Peyer's patch (tissue), 4 donors: ENCODE data around the gene KLRC3.
"Not testable (repeated sequence)": the region's sequence is repeated elsewhere in the genome, so short reads cannot be mapped to it uniquely, and the experiment has no call there.

Source experiments
- POLR2A ChIP-seq, 2 donors: fragments of 450-650 bp; IDR thresholded peaks; one replicate each; pipeline ENCODE4 v1.5.1; 2017; ENCODE audit warnings: antibody characterized with exemption in 2 of 2, mild to moderate bottlenecking in 2 of 2, moderate library complexity in 2 of 2
- TF ChIP-seq, protein P1 (sequence below), 6 experiments: fragments of 450-650 bp in 4 of 6; fragments of 200-600 bp in 2 of 6; sonication (generic) in 1 of 6; IDR thresholded peaks; one replicate each; pipeline ENCODE4 v1.5.1; 2017 to 2019; ENCODE audit warnings: antibody characterized with exemption in 6 of 6, mild to moderate bottlenecking in 3 of 6, moderate library complexity in 1 of 6

DNA sequence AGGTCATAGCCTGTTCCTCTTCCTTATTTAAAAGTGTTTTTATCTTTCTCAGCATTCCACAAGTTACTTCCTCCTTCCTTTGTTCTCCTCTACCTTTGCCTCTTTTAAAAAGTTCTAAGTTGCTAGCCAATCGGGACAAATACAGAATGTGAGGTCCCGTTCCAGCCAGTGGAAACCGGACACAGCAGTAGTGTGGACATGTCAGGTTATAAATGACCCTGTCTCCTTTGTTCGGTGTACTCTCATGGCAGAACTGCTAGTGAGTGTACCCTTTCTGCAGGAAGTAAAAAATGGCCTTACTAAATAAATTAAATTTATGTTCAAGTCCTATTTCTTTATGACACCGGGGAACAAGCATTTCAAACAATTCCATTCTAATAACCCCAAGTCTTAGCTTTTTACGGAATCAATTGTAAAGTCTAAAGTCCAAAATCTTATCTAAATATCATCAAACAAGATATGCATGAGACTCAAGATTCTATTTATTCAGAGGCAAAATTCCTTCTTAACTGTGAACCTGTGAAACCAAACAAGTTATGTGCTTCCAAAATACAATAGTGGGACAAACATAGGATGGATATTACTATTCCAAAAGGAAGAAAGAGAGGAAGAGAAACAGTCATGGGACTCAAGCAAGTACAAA is 48.4 kb downstream of the KLRC3 start:
- TF ChIP-seq, protein P1, sequence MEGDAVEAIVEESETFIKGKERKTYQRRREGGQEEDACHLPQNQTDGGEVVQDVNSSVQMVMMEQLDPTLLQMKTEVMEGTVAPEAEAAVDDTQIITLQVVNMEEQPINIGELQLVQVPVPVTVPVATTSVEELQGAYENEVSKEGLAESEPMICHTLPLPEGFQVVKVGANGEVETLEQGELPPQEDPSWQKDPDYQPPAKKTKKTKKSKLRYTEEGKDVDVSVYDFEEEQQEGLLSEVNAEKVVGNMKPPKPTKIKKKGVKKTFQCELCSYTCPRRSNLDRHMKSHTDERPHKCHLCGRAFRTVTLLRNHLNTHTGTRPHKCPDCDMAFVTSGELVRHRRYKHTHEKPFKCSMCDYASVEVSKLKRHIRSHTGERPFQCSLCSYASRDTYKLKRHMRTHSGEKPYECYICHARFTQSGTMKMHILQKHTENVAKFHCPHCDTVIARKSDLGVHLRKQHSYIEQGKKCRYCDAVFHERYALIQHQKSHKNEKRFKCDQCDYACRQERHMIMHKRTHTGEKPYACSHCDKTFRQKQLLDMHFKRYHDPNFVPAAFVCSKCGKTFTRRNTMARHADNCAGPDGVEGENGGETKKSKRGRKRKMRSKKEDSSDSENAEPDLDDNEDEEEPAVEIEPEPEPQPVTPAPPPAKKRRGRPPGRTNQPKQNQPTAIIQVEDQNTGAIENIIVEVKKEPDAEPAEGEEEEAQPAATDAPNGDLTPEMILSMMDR (IDR thresholded peaks at IDR 0.05) = not testable (repeated sequence)
- not testable (repeated sequence) for TF ChIP-seq POLR2A (IDR thresholded peaks at IDR 0.05)
